Thoracic aorta (tissue), 2 donors: ENCODE data around the gene SNRNP70. TPM values are rescaled to one million over a fixed set of nuclear protein-coding genes. Genes with fewer than 3 reads are reported as not detected.

Source experiments
- ATAC-seq: fragments of 150-250 bp; one replicate; pipeline ENCODE4 v1.8.0; 2017; ENCODE audit warnings: low read depth; ENCODE audit not compliant: insufficient number of reproducible peaks, low FRiP score
- DNase-seq: peaks from one replicate; pipeline ENCODE4 v3.0.0-alpha.2; 2020; ENCODE audit warnings: low spot score
- H3K27ac ChIP-seq, 2 donors: fragments of 200-600 bp; sonication (generic); 1 replicate in 1 of 2; 2 replicates in 1 of 2; pipeline ENCODE4 v1.5.1; 2016; ENCODE audit warnings: mild to moderate bottlenecking in 2 of 2, moderate library complexity in 2 of 2
- H3K27me3 ChIP-seq: fragments of 200-600 bp; sonication (generic); replicated peaks from 2 replicates; pipeline ENCODE4 v1.6.0; 2016; ENCODE audit warnings: mild to moderate bottlenecking; ENCODE audit not compliant: insufficient read depth
- H3K36me3 ChIP-seq: fragments of 200-600 bp; sonication (generic); one replicate; pipeline ENCODE4 v1.5.1; 2016
- H3K4me1 ChIP-seq, 2 donors: fragments of 200-600 bp; sonication (generic); 1 replicate in 1 of 2; 2 replicates in 1 of 2; pipeline versions ENCODE4 v1.5.1 to v1.6.0; 2016; ENCODE audit warnings: low read depth in 2 of 2, mild to moderate bottlenecking in 1 of 2; ENCODE audit not compliant: control insufficient read depth in 1 of 2
- H3K4me3 ChIP-seq: fragments of 200-600 bp; sonication (generic); 2 replicates; pipeline ENCODE4 v1.5.1; 2016; ENCODE audit warnings: mild to moderate bottlenecking
- H3K9me3 ChIP-seq: fragments of 200-600 bp; sonication (generic); 2 replicates; pipeline ENCODE4 v1.5.1; 2016
- CTCF ChIP-seq: fragments of 200-600 bp; sonication (generic); IDR thresholded peaks from one replicate; pipeline ENCODE4 v1.5.1; 2019; ENCODE audit warnings: antibody characterized with exemption
- total RNA-seq, 2 donors: library from RNA; depleted of rRNA; stranded (reverse); fragments of >200 nt; gene quantifications; one replicate each; pipeline versions ENCODE4 v1.1.0 to v1.2.3, GENCODE V29; 2016

The SNRNP70 gene
- total RNA-seq, 2 donors from 2014 or later: 339 to 438 TPM

- H3K27me3 ChIP-seq: no peaks in the 10 kb centered on the region
- H3K9me3 ChIP-seq: no peaks in the 10 kb centered on the region
- H3K4me3 ChIP-seq: no peak overlapping the region
- H3K4me1 ChIP-seq: peaks cover 10 to 23% of the 10 kb centered on the region in 2 donors
- H3K27ac ChIP-seq: peak overlapping the region in 1 of 2 donors; percentile 36
- DNase-seq: no peak
- ATAC-seq: no peak
- H3K36me3 ChIP-seq: peaks cover 35% of the 10 kb centered on the region
- TF ChIP-seq CTCF: no peak
Observed at GRCh38 chr19:49109569-49110233, 24.4 kb downstream of the SNRNP70 start.

GRCh38 chr19:49110567-49110966, 25.3 kb downstream of the SNRNP70 start:
- no peak overlapping the region for H3K4me3 ChIP-seq
- H3K27me3 ChIP-seq: no peaks in the 10 kb centered on the region
- no peak for DNase-seq
- no peaks in the 10 kb centered on the region for H3K9me3 ChIP-seq
- H3K4me1 ChIP-seq: peaks cover 10 to 30% of the 10 kb centered on the region in 2 donors
- TF ChIP-seq CTCF: no peak
- peaks cover 26% of the 10 kb centered on the region for H3K36me3 ChIP-seq
- peak overlapping the region in 1 of 2 donors; percentile 36 for H3K27ac ChIP-seq
- no peak for ATAC-seq

GRCh38 chr19:49111218-49111998, 26.2 kb downstream of the SNRNP70 start:
- Histone ChIP-seq H3K27ac (peak overlapping the region in 1 of 2 donors; percentile 36), H3K4me3 (no peak overlapping the region), H3K36me3 (peaks cover 19% of the 10 kb centered on the region), H3K4me1 (peaks cover 10 to 30% of the 10 kb centered on the region in 2 donors), H3K9me3 (no peaks in the 10 kb centered on the region), H3K27me3 (no peaks in the 10 kb centered on the region)
- DNase-seq (no peak), ATAC-seq (no peak)
- no peak for TF ChIP-seq CTCF

GRCh38 chr19:49113762-49114629, 28.7 kb downstream of the SNRNP70 start, which contains the start of gene LIN7B:
Gene LIN7B, plus strand, starts transcription at chr19:49114370. Its CDS starts 35 bp downstream, at chr19:49114405.
- DNase-seq: no peak
- H3K27me3 ChIP-seq: no peaks in the 10 kb centered on the region
- H3K4me1 ChIP-seq: peaks cover 15 to 42% of the 10 kb centered on the region in 2 donors
- peak; percentile 41 for TF ChIP-seq CTCF
- peak; percentile 52 for ATAC-seq
- H3K36me3 ChIP-seq: no peaks in the 10 kb centered on the region
- H3K4me3 ChIP-seq: peak within 1 kb of the TSS; percentile 94
- peak within 1 kb of the TSS; percentile 72 to 84 for H3K27ac ChIP-seq
- H3K9me3 ChIP-seq: no peaks in the 10 kb centered on the region
